ENCODE data around the gene ATOSA.

Gene ATOSA

GRCh38 chr15:52706091-52706490, 26.9 kb upstream of the ATOSA start:
- no peak overlapping the region for H3K4me3 ChIP-seq
- H3K9me3 ChIP-seq = no peaks in the 10 kb centered on the region
- in situ Hi-C loops (cut with MboI; ENCODE audit: low sequenced_read_pairs) = no loop called here
- no peak for DNase-seq (ENCODE audit: low spot score in 2 of 2)
- no peaks in the 10 kb centered on the region for H3K4me1 ChIP-seq
- H3K36me3 ChIP-seq (replicated peaks) = no peaks in the 10 kb centered on the region
- no peaks in the 10 kb centered on the region for H3K27me3 ChIP-seq (ENCODE audit: low read depth)

DNA sequence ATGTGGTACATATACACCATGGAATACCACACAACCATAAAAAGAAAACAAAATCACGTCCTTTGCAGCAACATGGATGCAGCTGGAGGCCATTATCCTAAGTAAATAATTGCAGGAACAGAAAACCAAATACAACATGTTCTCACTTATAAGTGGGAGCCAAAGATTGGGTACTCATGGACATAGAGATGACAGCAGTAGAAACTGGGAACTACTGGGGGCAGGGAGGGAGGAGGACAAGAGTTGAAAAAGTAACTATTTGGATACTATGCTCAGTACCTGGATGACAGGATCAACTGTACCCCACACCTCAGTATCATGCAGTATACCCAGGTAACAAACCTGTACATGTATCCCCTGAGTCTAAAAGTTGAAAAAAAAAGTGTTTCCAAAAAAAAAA, 23.2 kb upstream of the ATOSA start:
- in situ Hi-C loops (cut with MboI; ENCODE audit: low sequenced_read_pairs) = no loop called here
- H3K4me1 ChIP-seq = no peaks in the 10 kb centered on the region

GRCh38 chr15:52699457-52699856, 20.3 kb upstream of the ATOSA start:
- DNase-seq (ENCODE audit: low spot score in 2 of 2) = no peak
- Histone ChIP-seq H3K4me1 (no peaks in the 10 kb centered on the region), H3K9me3 (no peaks in the 10 kb centered on the region), H3K4me3 (no peak overlapping the region), H3K27me3 (ENCODE audit: low read depth) (no peaks in the 10 kb centered on the region), H3K36me3 (replicated peaks) (no peaks in the 10 kb centered on the region)
- in situ Hi-C loops (cut with MboI; ENCODE audit: low sequenced_read_pairs) = no loop called here

More for the DNA sequence above, 23.2 kb upstream of the ATOSA start:
- no peak for DNase-seq (ENCODE audit: low spot score in 2 of 2)
- H3K27me3 ChIP-seq (ENCODE audit: low read depth) = no peaks in the 10 kb centered on the region
- H3K9me3 ChIP-seq = no peaks in the 10 kb centered on the region
- H3K36me3 ChIP-seq (replicated peaks) = no peaks in the 10 kb centered on the region
- H3K4me3 ChIP-seq = no peak overlapping the region

DNA sequence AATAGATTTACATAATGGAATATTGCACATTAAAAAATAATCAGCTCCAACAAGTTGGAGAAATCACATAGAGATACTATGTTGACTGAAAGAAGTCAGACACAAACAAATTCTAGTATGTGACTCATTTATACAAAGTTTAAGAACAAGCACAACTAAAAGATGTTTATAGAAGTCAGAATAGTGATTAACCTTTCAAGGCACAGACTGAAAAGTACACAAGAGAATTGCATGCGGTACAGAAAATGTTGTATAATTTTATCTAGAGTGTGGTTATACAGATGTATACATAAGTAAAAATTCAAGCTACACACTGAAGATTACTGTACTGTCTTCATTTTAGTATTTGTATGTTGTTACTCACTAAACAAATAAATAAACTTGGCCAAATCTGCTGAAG, 19.3 kb upstream of the ATOSA start:
- H3K9me3 ChIP-seq = no peaks in the 10 kb centered on the region
- DNase-seq (ENCODE audit: low spot score in 2 of 2) = no peak
- H3K36me3 ChIP-seq (replicated peaks) = no peaks in the 10 kb centered on the region
- no peak overlapping the region for H3K4me3 ChIP-seq
- in situ Hi-C loops (cut with MboI; ENCODE audit: low sequenced_read_pairs) = no loop called here
- no peaks in the 10 kb centered on the region for H3K4me1 ChIP-seq
- H3K27me3 ChIP-seq (ENCODE audit: low read depth) = no peaks in the 10 kb centered on the region

DNA sequence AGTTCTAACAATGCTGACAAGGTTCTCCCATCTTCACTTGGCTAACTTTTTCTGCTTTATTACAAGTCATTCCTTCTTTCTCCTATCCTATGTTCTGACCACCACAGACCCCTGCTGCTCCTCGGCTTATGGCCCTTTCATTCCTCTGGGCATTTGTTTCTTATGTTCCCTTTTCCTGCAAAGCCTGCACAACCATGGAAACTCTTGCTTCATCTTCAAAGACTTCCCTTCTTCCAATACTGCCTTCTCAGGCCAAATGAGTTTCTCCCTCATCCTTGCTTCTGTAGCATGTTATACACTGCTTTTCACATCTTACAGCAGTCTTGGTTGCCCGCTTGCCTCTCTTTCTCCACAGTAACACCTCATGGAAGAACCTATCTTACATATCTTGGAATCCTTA, 17.9 kb upstream of the ATOSA start:
- DNase-seq (ENCODE audit: low spot score in 2 of 2) = no peak
- in situ Hi-C loops (cut with MboI; ENCODE audit: low sequenced_read_pairs) = no loop called here
- Histone ChIP-seq H3K4me1 (no peaks in the 10 kb centered on the region), H3K4me3 (no peak overlapping the region), H3K36me3 (replicated peaks) (no peaks in the 10 kb centered on the region), H3K9me3 (no peaks in the 10 kb centered on the region), H3K27me3 (ENCODE audit: low read depth) (no peaks in the 10 kb centered on the region)

GRCh38 chr15:52695154-52695553, 16.0 kb upstream of the ATOSA start:
- no peaks in the 10 kb centered on the region for H3K36me3 ChIP-seq (replicated peaks)
- H3K9me3 ChIP-seq = no peaks in the 10 kb centered on the region
- H3K4me3 ChIP-seq = no peak overlapping the region
- in situ Hi-C loops (cut with MboI; ENCODE audit: low sequenced_read_pairs) = no loop called here
- no peak for DNase-seq (ENCODE audit: low spot score in 2 of 2)
- no peaks in the 10 kb centered on the region for H3K4me1 ChIP-seq
- H3K27me3 ChIP-seq (ENCODE audit: low read depth) = peaks cover 4% of the 10 kb centered on the region

GRCh38 chr15:52689562-52689961, 10.4 kb upstream of the ATOSA start:
- peaks cover 6% of the 10 kb centered on the region for H3K27me3 ChIP-seq (ENCODE audit: low read depth)
- no peak overlapping the region for H3K4me3 ChIP-seq
- H3K36me3 ChIP-seq (replicated peaks) = no peaks in the 10 kb centered on the region
- H3K9me3 ChIP-seq = no peaks in the 10 kb centered on the region
- in situ Hi-C loops (cut with MboI; ENCODE audit: low sequenced_read_pairs) = no loop called here
- H3K4me1 ChIP-seq = no peaks in the 10 kb centered on the region
- no peak for DNase-seq (ENCODE audit: low spot score in 2 of 2)

DNA sequence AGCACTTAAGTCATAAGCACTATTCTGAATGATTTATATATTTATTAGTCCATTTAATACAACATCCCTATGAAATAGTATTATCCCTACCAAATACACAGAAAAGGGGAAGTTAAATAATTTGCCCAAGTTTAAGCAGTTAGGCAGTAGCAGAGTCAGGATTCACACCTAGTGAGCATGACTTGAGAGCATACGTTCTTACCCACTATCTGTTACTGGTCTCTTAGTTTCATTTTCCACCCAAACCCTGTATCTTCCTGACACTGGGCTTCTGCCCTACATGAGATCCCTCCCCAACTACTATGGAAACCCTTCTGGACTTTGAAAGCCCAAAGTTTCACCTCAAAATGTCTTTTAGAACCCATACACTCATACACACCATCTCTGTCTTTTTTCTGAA, 4.4 kb upstream of the ATOSA start:
- H3K4me1 ChIP-seq = no peaks in the 10 kb centered on the region; the same call in 1 of the 2 replicates
- H3K27me3 ChIP-seq (ENCODE audit: low read depth) = peaks cover 8% of the 10 kb centered on the region; the same call in 1 of the 2 replicates
- H3K36me3 ChIP-seq (replicated peaks) = no peaks in the 10 kb centered on the region
- in situ Hi-C loops (cut with MboI; ENCODE audit: low sequenced_read_pairs) = no loop called here
- DNase-seq (ENCODE audit: low spot score in 2 of 2) = no peak
- H3K4me3 ChIP-seq = no peak overlapping the region
- H3K9me3 ChIP-seq = no peaks in the 10 kb centered on the region

DNA sequence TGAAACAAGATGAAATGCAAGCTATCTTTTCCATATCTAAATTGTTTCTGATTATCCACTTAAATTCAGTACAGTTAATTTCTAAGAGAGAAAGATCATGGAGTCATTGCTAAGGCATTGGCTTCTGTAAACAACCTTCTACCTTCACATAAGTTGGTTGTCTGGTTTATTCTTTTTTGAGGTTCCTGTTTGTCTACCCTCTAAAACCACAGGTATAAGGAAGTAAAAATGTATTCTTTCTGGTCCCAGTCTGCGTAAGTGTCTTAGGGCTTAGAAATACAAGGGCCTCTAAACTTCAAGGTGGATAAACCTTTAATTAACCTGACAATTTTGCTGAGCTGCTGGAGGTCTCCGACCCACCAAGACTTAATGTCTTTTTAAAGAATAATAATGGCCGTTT, 3.6 kb upstream of the ATOSA start:
- peaks cover 8% of the 10 kb centered on the region; the same call in 1 of the 2 replicates for H3K27me3 ChIP-seq (ENCODE audit: low read depth)
- H3K4me1 ChIP-seq = no peaks in the 10 kb centered on the region; the same call in none of the 2 replicates
- in situ Hi-C loops (cut with MboI; ENCODE audit: low sequenced_read_pairs) = no loop called here
- no peak overlapping the region for H3K4me3 ChIP-seq
- no peaks in the 10 kb centered on the region for H3K36me3 ChIP-seq (replicated peaks)
- DNase-seq (ENCODE audit: low spot score in 2 of 2) = no peak
- no peaks in the 10 kb centered on the region for H3K9me3 ChIP-seq

DNA sequence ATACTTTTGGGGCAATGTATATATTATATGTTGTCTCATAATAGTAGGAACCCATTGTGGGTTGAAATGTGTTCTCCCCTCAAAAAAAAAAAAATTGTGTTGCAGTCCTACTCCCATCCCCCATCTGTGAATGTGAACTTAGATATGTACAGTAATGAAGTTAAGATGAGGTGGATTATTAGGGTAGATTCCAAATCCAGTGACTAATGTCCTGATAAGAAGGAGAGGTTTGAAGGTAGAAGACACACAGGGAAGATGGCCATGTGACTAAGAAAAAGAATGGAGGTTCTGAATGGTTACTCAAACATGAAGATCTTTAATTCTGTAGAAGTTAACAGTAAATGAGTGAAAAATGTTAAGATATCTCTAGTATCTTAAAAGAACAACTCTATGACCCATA, 3.0 kb upstream of the ATOSA start:
- Histone ChIP-seq H3K27me3 (ENCODE audit: low read depth) (peaks cover 8% of the 10 kb centered on the region; the same call in 1 of the 2 replicates), H3K9me3 (no peaks in the 10 kb centered on the region), H3K4me3 (no peak overlapping the region), H3K4me1 (peaks cover 6% of the 10 kb centered on the region), H3K36me3 (replicated peaks) (no peaks in the 10 kb centered on the region)
- in situ Hi-C loops (cut with MboI; ENCODE audit: low sequenced_read_pairs) = no loop called here
- DNase-seq (ENCODE audit: low spot score in 2 of 2) = no peak

GRCh38 chr15:52681441-52681840, 2.3 kb upstream of the ATOSA start:
- peaks cover 8% of the 10 kb centered on the region; the same call in 1 of the 2 replicates for H3K27me3 ChIP-seq (ENCODE audit: low read depth)
- no peak overlapping the region for H3K4me3 ChIP-seq
- no peak for DNase-seq (ENCODE audit: low spot score in 2 of 2)
- no peaks in the 10 kb centered on the region for H3K36me3 ChIP-seq (replicated peaks)
- H3K9me3 ChIP-seq = no peaks in the 10 kb centered on the region
- in situ Hi-C loops (cut with MboI; ENCODE audit: low sequenced_read_pairs) = no loop called here
- peaks cover 11% of the 10 kb centered on the region for H3K4me1 ChIP-seq

DNA sequence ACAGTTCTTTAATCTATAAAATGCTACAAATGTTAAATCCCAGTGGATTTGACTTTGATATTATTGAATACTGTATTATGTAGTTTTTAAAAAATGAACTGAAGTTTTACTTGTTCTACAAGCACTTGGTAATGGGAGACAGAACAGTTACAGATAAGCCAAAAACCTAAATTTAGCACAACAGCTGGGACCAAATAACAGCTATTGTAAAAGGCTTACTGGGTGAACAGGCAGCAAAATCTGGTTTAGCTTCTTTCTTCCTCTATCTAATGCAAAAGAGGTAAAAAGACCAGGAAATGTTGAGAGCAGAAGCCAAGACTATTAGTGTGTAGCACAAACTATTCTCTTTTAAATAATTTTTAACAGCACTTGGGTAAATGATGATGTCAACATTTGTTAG, 1.6 kb upstream of the ATOSA start:
- H3K4me1 ChIP-seq = peaks cover 11% of the 10 kb centered on the region

GRCh38 chr15:52680041-52680391, 828 bp upstream of the ATOSA start:
- in situ Hi-C loops (cut with MboI; ENCODE audit: low sequenced_read_pairs) = no loop called here
- H3K9me3 ChIP-seq = no peaks in the 10 kb centered on the region
- peaks cover 11% of the 10 kb centered on the region for H3K4me1 ChIP-seq
- peaks cover 8% of the 10 kb centered on the region; the same call in 1 of the 2 replicates for H3K27me3 ChIP-seq (ENCODE audit: low read depth)
- no peak for DNase-seq (ENCODE audit: low spot score in 2 of 2)
- H3K4me3 ChIP-seq = peak overlapping the region; percentile 76
- H3K36me3 ChIP-seq (replicated peaks) = no peaks in the 10 kb centered on the region

More for the DNA sequence above, 1.6 kb upstream of the ATOSA start:
- in situ Hi-C loops (cut with MboI; ENCODE audit: low sequenced_read_pairs) = no loop called here
- Histone ChIP-seq H3K9me3 (no peaks in the 10 kb centered on the region), H3K4me3 (no peak overlapping the region), H3K36me3 (replicated peaks) (no peaks in the 10 kb centered on the region), H3K27me3 (ENCODE audit: low read depth) (peaks cover 8% of the 10 kb centered on the region; the same call in 1 of the 2 replicates)
- DNase-seq (ENCODE audit: low spot score in 2 of 2) = no peak

GRCh38 chr15:52678468-52679231, 538 bp downstream of the ATOSA start:
- H3K9me3 ChIP-seq = no peaks in the 10 kb centered on the region
- peaks cover 8% of the 10 kb centered on the region; the same call in 1 of the 2 replicates for H3K27me3 ChIP-seq (ENCODE audit: low read depth)
- H3K36me3 ChIP-seq (replicated peaks) = no peaks in the 10 kb centered on the region; the same call in 1 of the 2 replicates
- in situ Hi-C loops (cut with MboI; ENCODE audit: low sequenced_read_pairs) = no loop called here
- peaks cover 14% of the 10 kb centered on the region for H3K4me1 ChIP-seq
- peak; percentile 49 to 71 for DNase-seq (ENCODE audit: low spot score in 2 of 2)
- H3K4me3 ChIP-seq = peak overlapping the region; percentile 76

All from HAP-1 (cell line).